HEK293 (cell line): ENCODE results near the gene CTBP1.

Source experiments
- PATZ1 ChIP-seq: fragments of 450-650 bp; formaldehyde crosslinking; IDR thresholded peaks from 2 replicates; pipeline ENCODE4 v1.5.1; 2016; ENCODE audit warnings: missing biosample characterization, missing genetic modification characterization
- ZFP37 ChIP-seq: fragments of 450-650 bp; formaldehyde crosslinking; IDR thresholded peaks from 2 replicates; pipeline ENCODE4 v1.5.1; 2016; ENCODE audit warnings: missing biosample characterization, missing genetic modification characterization
- ZNF664 ChIP-seq: fragments of 450-650 bp; formaldehyde crosslinking; IDR thresholded peaks from 2 replicates; pipeline ENCODE4 v1.5.1; 2016; ENCODE audit warnings: missing biosample characterization, missing genetic modification characterization
- TF ChIP-seq, protein P1 (sequence below): fragments of 450-650 bp; formaldehyde crosslinking; IDR thresholded peaks from 2 replicates; pipeline ENCODE4 v1.5.1; 2016; ENCODE audit warnings: missing biosample characterization, missing genetic modification characterization

DNA sequence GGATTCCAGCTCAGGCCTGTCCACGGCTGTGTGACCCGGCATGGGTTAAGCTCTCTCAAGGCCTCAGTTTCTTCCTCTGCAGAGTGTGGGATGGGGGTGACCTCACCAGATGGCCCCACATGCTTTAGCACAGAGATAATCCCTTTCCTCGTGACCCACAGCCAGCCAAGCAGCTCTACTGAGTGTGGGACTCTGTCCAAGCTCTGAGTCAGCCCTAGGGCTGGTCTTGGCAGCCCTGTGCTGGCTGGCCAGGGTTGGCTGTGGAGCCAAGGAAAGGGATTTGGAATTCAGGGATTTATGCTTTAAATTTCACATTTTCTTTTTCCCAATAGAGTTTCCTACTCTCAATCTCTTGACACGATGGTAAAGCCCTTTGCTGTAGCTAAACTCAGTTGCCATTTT is 56.8 kb downstream of the CTBP1 start:
- TF ChIP-seq ZFP37 (tag by site-specific recombination) = no peak
- TF ChIP-seq PATZ1 (tag by site-specific recombination) = no peak
- TF ChIP-seq, protein P1, sequence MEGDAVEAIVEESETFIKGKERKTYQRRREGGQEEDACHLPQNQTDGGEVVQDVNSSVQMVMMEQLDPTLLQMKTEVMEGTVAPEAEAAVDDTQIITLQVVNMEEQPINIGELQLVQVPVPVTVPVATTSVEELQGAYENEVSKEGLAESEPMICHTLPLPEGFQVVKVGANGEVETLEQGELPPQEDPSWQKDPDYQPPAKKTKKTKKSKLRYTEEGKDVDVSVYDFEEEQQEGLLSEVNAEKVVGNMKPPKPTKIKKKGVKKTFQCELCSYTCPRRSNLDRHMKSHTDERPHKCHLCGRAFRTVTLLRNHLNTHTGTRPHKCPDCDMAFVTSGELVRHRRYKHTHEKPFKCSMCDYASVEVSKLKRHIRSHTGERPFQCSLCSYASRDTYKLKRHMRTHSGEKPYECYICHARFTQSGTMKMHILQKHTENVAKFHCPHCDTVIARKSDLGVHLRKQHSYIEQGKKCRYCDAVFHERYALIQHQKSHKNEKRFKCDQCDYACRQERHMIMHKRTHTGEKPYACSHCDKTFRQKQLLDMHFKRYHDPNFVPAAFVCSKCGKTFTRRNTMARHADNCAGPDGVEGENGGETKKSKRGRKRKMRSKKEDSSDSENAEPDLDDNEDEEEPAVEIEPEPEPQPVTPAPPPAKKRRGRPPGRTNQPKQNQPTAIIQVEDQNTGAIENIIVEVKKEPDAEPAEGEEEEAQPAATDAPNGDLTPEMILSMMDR (tag by site-specific recombination) = no peak
- TF ChIP-seq ZNF664 (tag by site-specific recombination) = no peak
